Measurements from ENCODE around the gene PARVB. TPM values are rescaled to one million over a fixed set of nuclear protein-coding genes. Genes with fewer than 3 reads are reported as not detected.

PARVB gene
- polyA plus RNA-seq, 3 donors from 2014 or later, result 1.8 to 3.8 (median 2.7) TPM

GRCh38 chr22:44160421-44160820 is 136.3 kb downstream of the PARVB start:
- peak overlapping the region in 1 of 6 donors; percentile 34 for H3K27ac Mint-ChIP-seq
- H3K4me1 Mint-ChIP-seq, result no peaks in the 10 kb centered on the region
- H3K27me3 Mint-ChIP-seq (ENCODE audit: low read depth in 3 of 3), result peaks cover 0 to 5% (median 2%) of the 10 kb centered on the region in 3 donors
- no peaks in the 10 kb centered on the region for H3K9me3 Mint-ChIP-seq
- H3K36me3 Mint-ChIP-seq, result no peaks in the 10 kb centered on the region
- DNase-seq, result no peak
- no peak overlapping the region for H3K4me3 Mint-ChIP-seq

GRCh38 chr22:44161673-44162072 is 137.6 kb downstream of the PARVB start:
- DNase-seq, result no peak
- no peaks in the 10 kb centered on the region for H3K9me3 Mint-ChIP-seq

GRCh38 chr22:44162960-44163359 is 138.9 kb downstream of the PARVB start:
- H3K36me3 Mint-ChIP-seq, result no peaks in the 10 kb centered on the region
- H3K4me3 Mint-ChIP-seq, result no peak overlapping the region
- H3K27me3 Mint-ChIP-seq (ENCODE audit: low read depth in 3 of 3), result peaks cover 0 to 2% (median 2%) of the 10 kb centered on the region in 3 donors
- H3K9me3 Mint-ChIP-seq, result no peaks in the 10 kb centered on the region
- no peaks in the 10 kb centered on the region for H3K4me1 Mint-ChIP-seq
- no peak for DNase-seq
- H3K27ac Mint-ChIP-seq, result no peak overlapping the region

More at GRCh38 chr22:44161673-44162072, 137.6 kb downstream of the PARVB start:
- H3K27ac Mint-ChIP-seq, result no peak overlapping the region
- no peaks in the 10 kb centered on the region for H3K4me1 Mint-ChIP-seq
- no peaks in the 10 kb centered on the region for H3K36me3 Mint-ChIP-seq
- peaks cover 0 to 2% (median 2%) of the 10 kb centered on the region in 3 donors for H3K27me3 Mint-ChIP-seq (ENCODE audit: low read depth in 3 of 3)
- no peak overlapping the region for H3K4me3 Mint-ChIP-seq

GRCh38 chr22:44163536-44163935 is 139.4 kb downstream of the PARVB start:
- H3K9me3 Mint-ChIP-seq, result no peaks in the 10 kb centered on the region
- H3K4me1 Mint-ChIP-seq, result no peaks in the 10 kb centered on the region
- no peaks in the 10 kb centered on the region for H3K36me3 Mint-ChIP-seq
- no peak overlapping the region for H3K27ac Mint-ChIP-seq
- H3K27me3 Mint-ChIP-seq (ENCODE audit: low read depth in 3 of 3), result peaks cover 0 to 2% (median 2%) of the 10 kb centered on the region in 3 donors
- DNase-seq, result no peak
- no peak overlapping the region for H3K4me3 Mint-ChIP-seq

- Mint-ChIP-seq H3K4me3 (no peak overlapping the region), H3K27me3 (ENCODE audit: low read depth in 3 of 3) (peaks cover 0 to 2% (median 2%) of the 10 kb centered on the region in 3 donors), H3K27ac (no peak overlapping the region), H3K36me3 (peaks cover 0 to 3% (median 0%) of the 10 kb centered on the region in 3 donors), H3K4me1 (no peaks in the 10 kb centered on the region), H3K9me3 (no peaks in the 10 kb centered on the region)
- no peak for DNase-seq
Measured at GRCh38 chr22:44164031-44164430, 139.9 kb downstream of the PARVB start.

GRCh38 chr22:44165286-44165874 is 141.3 kb downstream of the PARVB start:
- H3K27me3 Mint-ChIP-seq (ENCODE audit: low read depth in 3 of 3), result peaks cover 0 to 4% (median 2%) of the 10 kb centered on the region in 3 donors
- no peak overlapping the region for H3K4me3 Mint-ChIP-seq
- H3K4me1 Mint-ChIP-seq, result no peaks in the 10 kb centered on the region
- H3K36me3 Mint-ChIP-seq, result peaks cover 0 to 3% (median 0%) of the 10 kb centered on the region in 3 donors
- H3K27ac Mint-ChIP-seq, result no peak overlapping the region
- no peak for DNase-seq
- H3K9me3 Mint-ChIP-seq, result no peaks in the 10 kb centered on the region

- DNase-seq, result no peak
- H3K4me1 Mint-ChIP-seq, result no peaks in the 10 kb centered on the region
- H3K27ac Mint-ChIP-seq, result no peak overlapping the region
- H3K36me3 Mint-ChIP-seq, result peaks cover 0 to 3% (median 0%) of the 10 kb centered on the region in 3 donors
- H3K4me3 Mint-ChIP-seq, result no peak overlapping the region
- H3K27me3 Mint-ChIP-seq (ENCODE audit: low read depth in 3 of 3), result peaks cover 0 to 4% (median 0%) of the 10 kb centered on the region in 3 donors
- no peaks in the 10 kb centered on the region for H3K9me3 Mint-ChIP-seq
Measured at GRCh38 chr22:44166498-44167276, 142.6 kb downstream of the PARVB start.

GRCh38 chr22:44167501-44167900 is 143.4 kb downstream of the PARVB start:
- Mint-ChIP-seq H3K9me3 (no peaks in the 10 kb centered on the region), H3K27me3 (ENCODE audit: low read depth in 3 of 3) (peaks cover 0 to 2% (median 0%) of the 10 kb centered on the region in 3 donors), H3K4me3 (no peak overlapping the region), H3K27ac (no peak overlapping the region), H3K4me1 (no peaks in the 10 kb centered on the region), H3K36me3 (peaks cover 0 to 3% (median 0%) of the 10 kb centered on the region in 3 donors)
- no peak for DNase-seq

- no peaks in the 10 kb centered on the region for H3K9me3 Mint-ChIP-seq
- H3K27me3 Mint-ChIP-seq (ENCODE audit: low read depth in 3 of 3), result peaks cover 0 to 2% (median 0%) of the 10 kb centered on the region in 3 donors
- H3K4me3 Mint-ChIP-seq, result no peak overlapping the region
- DNase-seq, result no peak
- no peak overlapping the region for H3K27ac Mint-ChIP-seq
- H3K4me1 Mint-ChIP-seq, result no peaks in the 10 kb centered on the region
- peaks cover 0 to 3% (median 0%) of the 10 kb centered on the region in 3 donors for H3K36me3 Mint-ChIP-seq
Measured at GRCh38 chr22:44168206-44168605, 144.1 kb downstream of the PARVB start.

GRCh38 chr22:44170470-44170869 is 146.4 kb downstream of the PARVB start:
- peaks cover 0 to 3% (median 0%) of the 10 kb centered on the region in 3 donors for H3K36me3 Mint-ChIP-seq
- H3K27me3 Mint-ChIP-seq (ENCODE audit: low read depth in 3 of 3), result peaks cover 0 to 2% (median 0%) of the 10 kb centered on the region in 3 donors
- H3K9me3 Mint-ChIP-seq, result no peaks in the 10 kb centered on the region
- DNase-seq, result no peak
- H3K4me3 Mint-ChIP-seq, result no peak overlapping the region
- H3K4me1 Mint-ChIP-seq, result no peaks in the 10 kb centered on the region
- no peak overlapping the region for H3K27ac Mint-ChIP-seq

GRCh38 chr22:44171561-44171960 is 147.5 kb downstream of the PARVB start:
- Mint-ChIP-seq H3K27ac (no peak overlapping the region), H3K4me1 (no peaks in the 10 kb centered on the region), H3K27me3 (ENCODE audit: low read depth in 3 of 3) (peaks cover 0 to 4% (median 0%) of the 10 kb centered on the region in 3 donors), H3K9me3 (no peaks in the 10 kb centered on the region), H3K36me3 (peaks cover 0 to 3% (median 0%) of the 10 kb centered on the region in 3 donors), H3K4me3 (no peak overlapping the region)
- no peak for DNase-seq

- Mint-ChIP-seq H3K36me3 (peaks cover 0 to 3% (median 0%) of the 10 kb centered on the region in 3 donors), H3K4me1 (no peaks in the 10 kb centered on the region), H3K4me3 (no peak overlapping the region), H3K27me3 (ENCODE audit: low read depth in 3 of 3) (peaks cover 0 to 4% (median 0%) of the 10 kb centered on the region in 3 donors), H3K27ac (no peak overlapping the region), H3K9me3 (no peaks in the 10 kb centered on the region)
- DNase-seq, result no peak
Measured at GRCh38 chr22:44172370-44173108, 148.4 kb downstream of the PARVB start.

GRCh38 chr22:44173154-44173553 is 149.1 kb downstream of the PARVB start:
- Mint-ChIP-seq H3K36me3 (peaks cover 0 to 3% (median 0%) of the 10 kb centered on the region in 3 donors), H3K27me3 (ENCODE audit: low read depth in 3 of 3) (peaks cover 0 to 4% (median 0%) of the 10 kb centered on the region in 3 donors), H3K4me3 (no peak overlapping the region), H3K27ac (no peak overlapping the region), H3K9me3 (no peaks in the 10 kb centered on the region), H3K4me1 (no peaks in the 10 kb centered on the region)
- DNase-seq, result no peak

- no peak overlapping the region for H3K4me3 Mint-ChIP-seq
- no peaks in the 10 kb centered on the region for H3K9me3 Mint-ChIP-seq
- no peaks in the 10 kb centered on the region for H3K36me3 Mint-ChIP-seq
- H3K27me3 Mint-ChIP-seq (ENCODE audit: low read depth in 3 of 3), result peaks cover 0 to 6% (median 0%) of the 10 kb centered on the region in 3 donors
- DNase-seq, result no peak
- peaks cover 4 to 5% of the 10 kb centered on the region in 2 donors for H3K4me1 Mint-ChIP-seq
- no peak overlapping the region for H3K27ac Mint-ChIP-seq
Measured at GRCh38 chr22:44175676-44176075, 151.6 kb downstream of the PARVB start.

All from immature natural killer cell (primary cell).